ENCODE data around the gene ZBTB39. TPM values are rescaled to one million over a fixed set of nuclear protein-coding genes. Genes with fewer than 3 reads are reported as not detected.

ZBTB39 gene
- polyA plus RNA-seq, 4 donors = 0.81 to 6.5 (median 1.8) TPM

GRCh38 chr12:56994231-56994746 lies 12.1 kb downstream of the ZBTB39 start:
- H3K27ac ChIP-seq (ENCODE audit: low read depth in 1 of 3, low read length in 2 of 3) = no peak overlapping the region
- no peak for FAIRE-seq
- 77 to 91% (median 84%) methylated on average over 10 of the region's 10 CpGs for WGBS, 3 donors
- no peaks in the 10 kb centered on the region for H3K4me1 ChIP-seq (ENCODE audit: control insufficient read depth in 3 of 3, insufficient read depth in 2 of 3, low read depth in 1 of 3, low read length in 2 of 3)
- no peak overlapping the region for H3K4me3 ChIP-seq (ENCODE audit: low read depth in 1 of 3, low read length in 3 of 3)
- DNase-seq = no peak
- peaks cover 0 to 26% (median 0%) of the 10 kb centered on the region in 3 donors for H3K36me3 ChIP-seq (ENCODE audit: control insufficient read depth in 3 of 3, insufficient read depth in 2 of 3, low read depth in 1 of 3, low read length in 3 of 3)
- H3K27me3 ChIP-seq (ENCODE audit: control insufficient read depth in 3 of 3, insufficient read depth in 3 of 3, low read length in 3 of 3) = no peaks in the 10 kb centered on the region
- H3K9me3 ChIP-seq (ENCODE audit: control insufficient read depth in 2 of 2, insufficient read depth in 1 of 2, low read depth in 1 of 2, low read length in 1 of 2) = no peaks in the 10 kb centered on the region

- DNase-seq (no peak), FAIRE-seq (no peak)
- WGBS, 3 donors = 70 to 77% (median 75%) methylated on average over 10 of the region's 10 CpGs
- no peak overlapping the region for H3K4me3 ChIP-seq (ENCODE audit: low read depth in 1 of 3, low read length in 3 of 3)
- peaks cover 0 to 4% (median 0%) of the 10 kb centered on the region in 3 donors for H3K4me1 ChIP-seq (ENCODE audit: control insufficient read depth in 3 of 3, insufficient read depth in 2 of 3, low read depth in 1 of 3, low read length in 2 of 3)
- H3K27ac ChIP-seq (ENCODE audit: low read depth in 1 of 3, low read length in 2 of 3) = no peak overlapping the region
- no peaks in the 10 kb centered on the region for H3K27me3 ChIP-seq (ENCODE audit: control insufficient read depth in 3 of 3, insufficient read depth in 3 of 3, low read length in 3 of 3)
- H3K9me3 ChIP-seq (ENCODE audit: control insufficient read depth in 2 of 2, insufficient read depth in 1 of 2, low read depth in 1 of 2, low read length in 1 of 2) = no peaks in the 10 kb centered on the region
- peaks cover 0 to 21% (median 0%) of the 10 kb centered on the region in 3 donors for H3K36me3 ChIP-seq (ENCODE audit: control insufficient read depth in 3 of 3, insufficient read depth in 2 of 3, low read depth in 1 of 3, low read length in 3 of 3)
These were observed 13.0 kb downstream of the ZBTB39 start for GRCh38 chr12:56993346-56993745.

GRCh38 chr12:56991319-56992246 lies 14.8 kb downstream of the ZBTB39 start:
- H3K4me1 ChIP-seq (ENCODE audit: control insufficient read depth in 3 of 3, insufficient read depth in 2 of 3, low read depth in 1 of 3, low read length in 2 of 3) = peaks cover 0 to 4% (median 0%) of the 10 kb centered on the region in 3 donors
- 65 to 76% (median 67%) methylated on average over 8 of the region's 8 CpGs for WGBS, 3 donors
- FAIRE-seq = no peak

DNA sequence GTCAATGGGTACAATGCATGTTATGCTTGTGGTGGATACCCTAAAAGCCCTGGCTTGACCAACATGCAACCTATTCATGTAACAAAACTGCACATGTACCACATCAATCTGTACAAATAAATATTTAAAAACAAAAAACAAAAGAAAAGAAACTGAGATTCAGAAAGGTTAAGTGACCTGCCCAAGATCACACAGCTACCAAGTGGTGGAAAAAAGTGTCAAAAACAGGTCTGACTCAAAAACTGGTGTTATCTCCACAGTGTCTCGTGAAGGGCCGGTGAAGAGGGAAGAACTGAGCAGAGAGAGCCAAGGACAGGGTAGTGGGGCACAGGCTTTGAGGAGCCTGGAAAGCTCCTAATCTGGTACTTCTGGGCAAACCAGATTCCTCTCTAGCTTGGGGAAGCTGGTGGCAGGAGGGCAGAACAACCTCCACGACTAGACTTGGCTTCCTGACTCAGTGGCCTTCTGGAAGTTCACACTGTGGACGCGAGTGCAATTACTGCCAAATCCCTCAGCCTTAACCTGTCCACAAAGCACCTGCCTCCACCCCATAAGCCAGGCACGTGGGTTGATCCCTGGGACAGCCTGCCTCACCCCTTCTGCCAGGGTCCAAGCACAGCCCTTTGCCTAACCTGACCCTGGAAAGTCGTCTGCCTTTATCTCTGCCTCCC lies 15.6 kb downstream of the ZBTB39 start:
- no peaks in the 10 kb centered on the region for H3K27me3 ChIP-seq (ENCODE audit: control insufficient read depth in 3 of 3, insufficient read depth in 3 of 3, low read length in 3 of 3)
- H3K36me3 ChIP-seq (ENCODE audit: control insufficient read depth in 3 of 3, insufficient read depth in 2 of 3, low read depth in 1 of 3, low read length in 3 of 3) = peaks cover 0 to 9% (median 0%) of the 10 kb centered on the region in 3 donors
- DNase-seq (no peak), FAIRE-seq (no peak)
- WGBS, 3 donors = 29 to 48% (median 39%) methylated on average over 7 of the region's 7 CpGs
- H3K9me3 ChIP-seq (ENCODE audit: control insufficient read depth in 2 of 2, insufficient read depth in 1 of 2, low read depth in 1 of 2, low read length in 1 of 2) = no peaks in the 10 kb centered on the region
- H3K27ac ChIP-seq (ENCODE audit: low read depth in 1 of 3, low read length in 2 of 3) = peak overlapping the region in 1 of 3 donors; percentile 9
- H3K4me1 ChIP-seq (ENCODE audit: control insufficient read depth in 3 of 3, insufficient read depth in 2 of 3, low read depth in 1 of 3, low read length in 2 of 3) = peaks cover 0 to 4% (median 0%) of the 10 kb centered on the region in 3 donors
- no peak overlapping the region for H3K4me3 ChIP-seq (ENCODE audit: low read depth in 1 of 3, low read length in 3 of 3)

More at GRCh38 chr12:56991319-56992246, 14.8 kb downstream of the ZBTB39 start:
- Histone ChIP-seq H3K4me3 (ENCODE audit: low read depth in 1 of 3, low read length in 3 of 3) (no peak overlapping the region), H3K36me3 (ENCODE audit: control insufficient read depth in 3 of 3, insufficient read depth in 2 of 3, low read depth in 1 of 3, low read length in 3 of 3) (peaks cover 0 to 10% (median 0%) of the 10 kb centered on the region in 3 donors), H3K27me3 (ENCODE audit: control insufficient read depth in 3 of 3, insufficient read depth in 3 of 3, low read length in 3 of 3) (no peaks in the 10 kb centered on the region), H3K9me3 (ENCODE audit: control insufficient read depth in 2 of 2, insufficient read depth in 1 of 2, low read depth in 1 of 2, low read length in 1 of 2) (no peaks in the 10 kb centered on the region), H3K27ac (ENCODE audit: low read depth in 1 of 3, low read length in 2 of 3) (peak overlapping the region in 1 of 3 donors; percentile 72)
- no peak for DNase-seq

DNA sequence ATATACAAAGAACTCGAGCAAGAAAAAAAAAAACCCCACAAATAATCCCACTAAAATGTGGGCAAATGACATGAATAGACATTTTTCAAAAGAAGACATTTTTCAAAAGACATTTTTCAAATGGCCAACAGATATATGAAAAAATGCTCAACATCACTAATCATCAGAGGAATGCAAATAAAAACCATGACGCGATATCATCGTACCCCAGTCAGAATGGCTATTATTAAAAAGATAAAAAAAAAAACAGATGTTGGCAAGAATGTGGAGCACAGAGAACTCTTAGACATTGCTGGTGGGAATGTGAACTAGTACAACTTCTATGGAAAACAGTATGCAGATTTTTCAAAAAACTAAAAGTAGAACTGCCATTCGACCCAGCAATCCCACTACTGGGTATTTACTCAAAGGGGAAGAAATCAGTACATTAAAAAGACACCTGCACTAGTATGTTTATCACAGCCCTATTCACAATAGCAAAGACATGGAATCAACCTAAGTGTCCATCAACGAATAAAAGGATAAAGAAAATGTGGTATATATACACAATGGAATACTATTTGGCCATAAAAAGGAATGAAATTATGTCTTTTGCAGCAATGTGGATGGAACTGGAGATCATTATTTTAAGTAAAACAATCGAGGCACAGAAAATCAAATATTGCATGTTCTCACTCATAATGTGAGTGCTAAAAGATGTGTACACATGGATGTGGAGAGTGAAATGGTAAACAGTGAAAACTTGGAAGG lies 16.3 kb downstream of the ZBTB39 start:
- Histone ChIP-seq H3K27ac (ENCODE audit: low read depth in 1 of 3, low read length in 2 of 3) (no peak overlapping the region), H3K36me3 (ENCODE audit: control insufficient read depth in 3 of 3, insufficient read depth in 2 of 3, low read depth in 1 of 3, low read length in 3 of 3) (peaks cover 0 to 1% (median 0%) of the 10 kb centered on the region in 3 donors), H3K27me3 (ENCODE audit: control insufficient read depth in 3 of 3, insufficient read depth in 3 of 3, low read length in 3 of 3) (no peaks in the 10 kb centered on the region), H3K4me3 (ENCODE audit: low read depth in 1 of 3, low read length in 3 of 3) (no peak overlapping the region), H3K9me3 (ENCODE audit: control insufficient read depth in 2 of 2, insufficient read depth in 1 of 2, low read depth in 1 of 2, low read length in 1 of 2) (no peaks in the 10 kb centered on the region), H3K4me1 (ENCODE audit: control insufficient read depth in 3 of 3, insufficient read depth in 2 of 3, low read depth in 1 of 3, low read length in 2 of 3) (peaks cover 0 to 4% (median 0%) of the 10 kb centered on the region in 3 donors)
- no peak for FAIRE-seq
- 70 to 86% (median 79%) methylated on average over 7 of the region's 7 CpGs for WGBS, 3 donors
- no peak for DNase-seq

DNA sequence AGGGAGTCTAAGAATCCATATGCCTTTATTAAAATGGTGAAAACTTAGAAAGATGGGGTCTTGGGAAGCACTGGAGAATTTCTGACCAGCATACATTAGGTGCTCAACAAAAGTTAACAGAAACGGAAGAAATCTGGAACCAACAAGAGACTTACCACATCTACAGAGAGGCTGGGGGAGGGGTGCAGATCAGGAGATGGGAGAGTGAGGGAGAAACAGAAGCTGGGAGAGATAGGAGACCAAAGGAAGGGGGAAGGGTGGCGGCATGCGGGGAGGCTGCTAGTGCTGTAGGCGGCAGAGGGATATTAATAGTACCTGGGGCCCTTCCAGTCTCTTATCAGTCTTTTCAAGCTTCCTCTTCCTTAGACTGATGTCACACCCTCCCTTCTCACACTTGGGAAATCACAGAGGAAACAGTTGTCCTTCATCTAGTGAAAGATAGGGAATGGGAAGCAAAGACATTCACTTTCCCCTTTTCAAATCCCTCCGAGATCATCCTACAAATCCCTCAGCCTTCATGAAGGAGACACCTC lies 18.1 kb downstream of the ZBTB39 start:
- no peak for DNase-seq
- no peaks in the 10 kb centered on the region for H3K27me3 ChIP-seq (ENCODE audit: control insufficient read depth in 3 of 3, insufficient read depth in 3 of 3, low read length in 3 of 3)
- H3K27ac ChIP-seq (ENCODE audit: low read depth in 1 of 3, low read length in 2 of 3) = no peak overlapping the region
- no peak for FAIRE-seq
- no peaks in the 10 kb centered on the region for H3K9me3 ChIP-seq (ENCODE audit: control insufficient read depth in 2 of 2, insufficient read depth in 1 of 2, low read depth in 1 of 2, low read length in 1 of 2)
- no peaks in the 10 kb centered on the region for H3K36me3 ChIP-seq (ENCODE audit: control insufficient read depth in 3 of 3, insufficient read depth in 2 of 3, low read depth in 1 of 3, low read length in 3 of 3)
- H3K4me1 ChIP-seq (ENCODE audit: control insufficient read depth in 3 of 3, insufficient read depth in 2 of 3, low read depth in 1 of 3, low read length in 2 of 3) = peaks cover 0 to 4% (median 0%) of the 10 kb centered on the region in 3 donors
- 38 to 49% (median 46%) methylated on average over 5 of the region's 5 CpGs for WGBS, 3 donors
- no peak overlapping the region for H3K4me3 ChIP-seq (ENCODE audit: low read depth in 1 of 3, low read length in 3 of 3)

DNA sequence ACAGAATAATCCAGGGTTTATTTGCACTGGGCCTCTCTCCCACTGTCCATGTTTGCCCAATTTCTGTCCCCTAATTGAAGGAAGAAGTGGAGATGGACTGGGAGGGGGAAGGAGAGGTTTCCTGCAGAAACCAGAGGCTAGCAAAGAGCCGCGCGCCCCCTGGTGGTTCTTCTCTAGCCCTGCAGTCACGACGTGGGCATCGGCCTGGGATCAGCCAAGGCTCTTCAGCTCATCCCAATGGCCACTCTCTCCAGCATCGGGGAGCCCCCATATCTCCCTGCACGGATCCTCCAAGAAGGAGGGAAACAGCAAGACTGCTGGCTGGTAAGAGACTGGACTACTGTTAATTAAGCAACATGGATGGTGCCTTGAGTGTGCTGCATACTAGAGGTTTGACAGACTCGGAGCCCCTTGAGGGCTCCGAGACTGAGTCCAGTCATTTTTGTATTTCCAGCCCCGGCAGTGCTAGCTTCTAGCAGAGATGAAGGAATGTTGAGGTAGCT lies 18.7 kb downstream of the ZBTB39 start:
- 21 to 24% (median 23%) methylated on average over 11 of the region's 11 CpGs for WGBS, 3 donors
- Histone ChIP-seq H3K9me3 (ENCODE audit: control insufficient read depth in 2 of 2, insufficient read depth in 1 of 2, low read depth in 1 of 2, low read length in 1 of 2) (no peaks in the 10 kb centered on the region), H3K36me3 (ENCODE audit: control insufficient read depth in 3 of 3, insufficient read depth in 2 of 3, low read depth in 1 of 3, low read length in 3 of 3) (no peaks in the 10 kb centered on the region), H3K27ac (ENCODE audit: low read depth in 1 of 3, low read length in 2 of 3) (no peak overlapping the region), H3K4me1 (ENCODE audit: control insufficient read depth in 3 of 3, insufficient read depth in 2 of 3, low read depth in 1 of 3, low read length in 2 of 3) (peaks cover 0 to 4% (median 0%) of the 10 kb centered on the region in 3 donors), H3K4me3 (ENCODE audit: low read depth in 1 of 3, low read length in 3 of 3) (no peak overlapping the region), H3K27me3 (ENCODE audit: control insufficient read depth in 3 of 3, insufficient read depth in 3 of 3, low read length in 3 of 3) (no peaks in the 10 kb centered on the region)
- FAIRE-seq = no peak
- DNase-seq = peak; percentile 74 to 80

Data from small intestine (tissue), 7 donors.